DMS 273 (cell line): ENCODE data around the gene ECE1.
"Not testable (repeated sequence)": the region's sequence is repeated elsewhere in the genome, so short reads cannot be mapped to it uniquely, and the experiment has no call there.

Source experiments
- DNase-seq: peaks from one replicate; lab custom pipeline; 2025; ENCODE audit not compliant: unreplicated experiment; lab: John Stamatoyannopoulos, UW

ECE1 gene

DNA sequence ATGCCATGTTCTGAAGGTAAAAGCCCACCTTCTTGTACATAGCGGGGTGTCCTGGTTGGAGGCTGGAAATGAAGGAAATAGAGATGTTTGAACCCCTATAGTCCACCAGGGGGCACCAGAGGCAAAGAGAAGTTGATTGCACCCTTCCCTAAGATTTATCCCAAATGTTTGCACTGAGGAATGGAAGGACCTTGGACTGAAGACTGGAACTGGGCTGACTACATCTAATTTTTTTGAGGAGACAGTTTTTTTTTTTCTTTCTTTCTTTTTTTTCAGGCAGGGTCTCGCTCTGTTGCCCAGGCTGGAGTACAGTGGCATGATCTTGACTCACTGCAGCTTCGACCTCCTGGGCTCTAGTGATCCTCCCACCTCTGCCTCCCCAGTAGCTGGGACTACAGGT lies 58.2 kb downstream of the ECE1 start:
- DNase-seq: peak; percentile 81

DNA sequence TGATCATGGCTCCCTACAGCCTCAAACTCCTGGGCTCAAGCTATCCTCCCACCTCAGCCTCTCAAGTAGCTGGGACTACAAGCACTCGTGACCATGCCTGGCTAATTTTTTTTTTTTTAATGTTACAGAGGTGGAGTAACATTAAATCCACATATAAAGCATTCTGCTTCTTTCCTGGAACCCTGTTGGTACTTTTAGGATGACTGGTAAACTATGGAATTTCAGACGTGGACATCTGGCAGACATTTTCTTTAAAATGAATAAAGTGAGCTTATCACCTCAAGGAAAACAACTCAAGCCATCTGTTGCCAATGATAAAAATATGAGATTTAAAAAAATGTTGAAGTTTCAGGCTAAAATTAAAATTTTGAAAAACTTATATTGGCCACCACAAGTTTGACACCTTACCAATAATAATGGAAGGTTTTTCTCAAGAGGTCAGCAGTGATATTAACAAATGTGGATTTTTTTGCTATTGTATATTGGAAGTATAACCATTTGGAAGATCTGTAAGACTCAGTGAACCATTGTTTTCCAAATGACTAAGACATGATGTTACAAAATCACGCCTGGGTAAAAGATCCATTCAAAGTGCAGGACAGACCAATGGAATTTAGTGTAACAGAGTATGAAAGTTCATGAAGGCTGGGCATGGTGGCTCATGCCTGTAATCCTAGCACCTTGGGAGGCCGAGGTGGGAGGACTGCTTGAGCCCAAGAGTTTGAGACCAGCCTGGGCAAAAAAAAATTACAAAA lies 60.8 kb downstream of the ECE1 start:
- DNase-seq: peak; percentile 40

DNA sequence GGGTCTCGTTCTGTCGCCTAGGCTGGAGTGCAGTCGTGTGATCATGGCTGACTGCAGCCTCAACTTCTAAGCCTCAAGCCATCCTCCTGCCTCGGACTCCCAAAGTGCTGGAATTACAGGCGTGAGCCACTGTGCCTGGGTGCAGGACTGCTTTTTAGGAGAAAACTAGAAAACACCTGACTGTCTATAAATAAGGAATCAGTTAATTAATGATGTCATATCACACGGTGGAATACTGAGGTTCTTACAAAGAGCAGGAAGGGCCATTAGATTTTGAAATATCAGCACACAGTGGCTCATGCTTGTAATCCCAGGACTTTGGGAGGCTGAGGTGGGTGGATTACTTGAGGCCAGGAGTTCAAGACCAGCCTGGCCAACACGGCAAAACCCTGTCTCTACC lies 62.0 kb downstream of the ECE1 start:
- DNase-seq: not testable (repeated sequence)

DNA sequence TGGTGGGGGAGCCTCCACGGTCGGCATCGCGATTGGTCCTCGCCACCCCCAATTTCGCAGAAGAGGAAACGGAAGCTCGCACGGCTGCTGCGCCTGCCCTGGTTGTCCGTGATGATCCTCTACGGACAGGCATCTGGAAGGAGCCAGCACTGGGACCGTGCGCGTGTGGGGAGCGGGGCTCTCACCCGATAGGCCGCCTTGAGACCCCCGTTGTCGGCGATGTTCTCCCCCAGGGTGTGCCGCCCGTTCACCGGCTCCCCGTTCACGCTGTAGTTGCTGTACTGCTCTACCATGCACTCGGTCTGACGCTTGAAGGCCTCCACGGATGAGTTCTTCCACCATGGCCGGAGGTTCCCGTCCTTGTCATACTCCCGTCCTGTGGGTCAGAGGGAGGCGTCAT lies 65.2 kb downstream of the ECE1 start:
- no peak for DNase-seq

DNA sequence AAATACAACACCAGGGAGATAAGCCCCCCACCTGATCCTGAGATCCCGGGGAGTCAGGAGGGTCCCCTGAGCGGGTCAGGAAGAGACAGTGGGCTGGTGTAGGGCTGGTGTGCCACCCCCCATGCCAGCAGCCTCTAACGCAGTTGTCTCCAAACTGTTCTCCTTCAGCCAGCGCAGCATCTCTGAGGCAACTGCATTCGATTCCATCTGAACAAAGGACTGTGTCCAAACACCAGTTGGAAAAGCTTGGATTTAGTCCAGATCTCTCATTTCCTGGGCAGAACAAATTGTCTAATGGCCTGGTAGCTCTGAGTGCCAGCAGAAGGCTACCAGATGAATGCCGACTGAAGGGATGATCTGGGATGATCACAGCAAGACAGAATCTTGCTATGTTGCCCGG lies 69.4 kb downstream of the ECE1 start:
- DNase-seq: peak; percentile 83

DNA sequence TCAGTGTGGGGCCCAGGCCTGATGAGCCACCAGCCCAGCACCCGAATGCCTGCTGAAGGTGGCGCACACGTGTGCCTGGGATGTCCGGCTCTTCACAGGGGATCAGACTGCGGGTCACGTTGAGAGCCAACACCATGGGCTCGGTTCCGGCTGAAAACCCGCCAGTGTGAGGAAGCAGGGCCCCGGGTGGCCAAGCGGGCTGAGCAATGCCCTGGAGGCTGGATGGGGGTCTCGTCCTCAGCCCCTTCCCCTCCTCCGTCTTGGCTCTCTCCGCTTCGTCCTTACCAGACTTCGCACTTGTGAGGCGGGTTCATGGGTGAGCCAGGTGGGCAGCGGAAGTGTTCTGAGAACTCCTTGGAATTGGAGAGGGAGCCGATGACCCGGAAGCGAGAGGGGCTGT lies 70.6 kb downstream of the ECE1 start:
- no peak for DNase-seq

DNA sequence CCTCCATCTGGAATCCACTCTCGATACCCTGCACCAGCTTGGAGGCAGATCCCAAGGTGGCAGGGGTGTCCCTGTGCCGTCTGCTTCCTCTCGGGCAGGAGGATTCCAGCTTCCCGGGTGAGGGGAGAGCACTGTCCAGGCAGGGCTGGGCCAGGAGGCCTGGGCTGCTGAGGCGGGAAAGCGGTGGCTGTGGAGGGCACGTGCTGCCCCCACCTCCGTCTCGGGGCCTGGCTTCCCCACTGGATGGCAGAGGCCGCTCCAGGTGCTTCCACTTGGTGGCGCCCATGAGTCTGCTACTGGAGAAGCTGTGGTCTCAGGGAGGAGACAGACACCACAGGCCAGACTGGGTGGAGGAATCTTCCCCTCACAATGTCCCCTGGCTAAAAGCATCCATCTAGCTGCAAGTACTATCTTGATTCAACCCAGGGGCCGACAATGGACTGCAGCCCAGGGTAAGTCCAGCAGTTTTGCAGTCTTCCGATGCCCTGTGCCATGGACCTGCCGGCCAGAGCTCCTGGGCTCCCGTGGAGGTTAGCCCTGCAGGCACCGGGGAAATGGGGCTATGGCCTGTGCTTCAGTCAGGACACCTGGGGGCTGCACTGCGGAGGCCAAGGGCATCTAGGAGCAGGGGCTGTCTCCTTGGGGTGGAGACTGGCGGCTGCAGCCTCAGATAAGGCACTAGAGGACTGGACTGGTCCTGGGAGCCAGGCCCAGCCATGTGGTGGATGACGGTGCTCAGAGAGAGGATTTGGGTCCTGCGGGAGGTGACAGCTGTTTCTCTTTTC lies 72.3 kb downstream of the ECE1 start:
- DNase-seq: peak; percentile 71

DNA sequence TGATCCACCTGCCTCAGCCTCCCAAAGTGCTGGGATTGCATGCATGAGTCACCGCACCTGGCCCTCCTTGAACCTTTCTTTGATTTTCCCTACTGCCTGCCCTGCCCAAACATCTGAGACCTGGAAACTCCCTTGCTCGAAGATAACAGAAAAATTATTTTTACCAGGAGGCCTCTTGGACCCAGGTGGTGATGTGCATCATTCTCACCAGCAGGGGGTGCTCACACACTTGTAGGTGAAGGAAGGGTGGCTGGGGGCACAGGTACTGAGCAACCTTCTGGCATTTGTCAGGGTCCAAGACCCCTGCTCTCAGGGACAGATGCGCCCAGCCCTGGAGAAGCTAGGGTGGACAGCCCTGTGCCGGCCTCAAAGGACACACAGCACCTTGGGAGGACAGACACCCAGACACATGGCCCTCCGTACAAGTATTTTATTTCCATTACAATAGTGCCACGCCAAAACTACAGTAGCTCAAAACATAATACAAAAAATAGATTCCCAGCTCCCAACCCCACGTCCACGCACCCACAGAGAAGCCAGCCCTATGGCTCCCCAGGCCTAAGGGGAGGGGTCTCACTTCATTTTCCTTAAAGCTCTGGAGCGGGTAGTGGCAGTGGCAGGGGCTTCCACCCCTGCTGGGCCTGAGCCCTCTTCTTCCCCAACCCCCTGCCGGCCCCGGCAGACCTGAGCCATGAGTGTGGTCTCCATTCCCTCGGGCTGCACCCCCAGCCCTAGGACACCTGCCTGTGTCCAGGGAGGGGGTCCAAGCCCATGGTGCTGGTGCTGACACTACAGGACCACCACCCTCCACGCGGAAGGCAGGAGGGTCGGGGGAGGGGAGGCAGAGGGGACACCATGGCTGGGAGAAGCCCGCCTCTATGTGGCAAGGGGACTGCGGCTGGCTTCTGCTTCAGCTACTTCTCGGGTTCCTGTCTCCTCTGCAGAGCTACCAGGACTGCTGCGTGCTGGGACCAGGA lies 73.1 kb downstream of the ECE1 start:
- peak; percentile 84 for DNase-seq

DNA sequence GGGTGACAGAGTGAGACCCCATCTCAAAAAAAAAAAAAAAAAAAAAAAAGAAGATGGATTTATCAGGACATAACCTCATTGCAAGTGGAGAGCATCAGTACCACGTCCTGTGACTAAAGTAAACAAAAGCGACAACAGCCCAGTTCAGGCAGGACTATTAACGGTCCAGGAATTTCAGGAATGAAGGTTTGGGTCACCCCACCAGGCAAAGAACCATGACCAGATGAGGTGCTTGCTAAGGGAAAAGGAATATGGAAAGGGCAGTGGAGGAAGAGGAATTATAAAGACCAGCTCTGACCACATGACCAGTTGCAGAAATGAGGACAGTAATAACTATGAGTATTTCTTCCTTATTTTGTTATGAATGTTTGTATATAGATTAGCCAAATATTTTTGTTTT lies 78.1 kb downstream of the ECE1 start:
- DNase-seq: no peak

DNA sequence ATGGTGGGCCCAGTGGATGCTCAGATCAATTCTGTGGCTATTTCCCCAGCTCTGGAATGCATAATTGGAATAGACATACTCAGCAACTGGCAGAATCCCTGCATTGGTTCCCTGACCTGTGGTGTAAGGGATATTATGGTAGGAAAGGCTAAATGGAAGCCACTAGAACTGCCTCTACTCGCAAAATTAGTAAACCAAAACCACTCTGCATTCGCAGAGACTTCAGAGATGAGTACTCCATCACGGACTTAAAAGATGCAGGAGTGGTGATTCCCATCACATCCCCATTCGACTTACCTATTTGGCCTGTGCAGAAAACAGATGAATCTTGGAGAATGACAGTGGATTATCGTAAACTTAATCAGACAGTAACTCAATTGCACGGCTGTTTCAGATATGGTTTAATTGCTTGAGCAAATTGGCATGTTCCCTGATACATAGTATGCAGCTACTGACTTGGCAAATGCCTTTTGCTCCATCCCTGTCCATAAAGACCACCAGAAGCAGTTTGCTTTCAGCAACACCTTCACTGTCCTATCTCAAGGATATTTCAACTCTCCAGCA lies 82.0 kb downstream of the ECE1 start:
- DNase-seq: not testable (repeated sequence)

DNA sequence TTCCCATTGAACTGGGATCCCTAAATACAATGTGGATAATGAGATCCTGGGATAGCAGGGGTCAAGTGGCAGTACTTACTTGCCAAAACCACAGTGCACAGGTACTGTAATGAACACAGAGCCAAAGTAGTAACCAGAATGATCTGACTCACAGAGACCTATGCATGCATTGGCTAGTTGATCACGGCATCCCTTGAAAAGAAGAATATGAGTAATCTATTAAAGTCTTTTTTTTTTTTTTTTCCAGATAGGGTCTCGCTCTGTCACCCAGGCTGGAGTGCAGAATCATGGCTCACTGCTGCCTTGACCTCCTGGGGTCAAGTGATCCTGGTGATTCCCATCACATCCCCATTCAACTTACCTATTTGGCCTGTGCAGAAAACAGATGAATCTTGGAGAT lies 84.1 kb downstream of the ECE1 start:
- no peak for DNase-seq

DNA sequence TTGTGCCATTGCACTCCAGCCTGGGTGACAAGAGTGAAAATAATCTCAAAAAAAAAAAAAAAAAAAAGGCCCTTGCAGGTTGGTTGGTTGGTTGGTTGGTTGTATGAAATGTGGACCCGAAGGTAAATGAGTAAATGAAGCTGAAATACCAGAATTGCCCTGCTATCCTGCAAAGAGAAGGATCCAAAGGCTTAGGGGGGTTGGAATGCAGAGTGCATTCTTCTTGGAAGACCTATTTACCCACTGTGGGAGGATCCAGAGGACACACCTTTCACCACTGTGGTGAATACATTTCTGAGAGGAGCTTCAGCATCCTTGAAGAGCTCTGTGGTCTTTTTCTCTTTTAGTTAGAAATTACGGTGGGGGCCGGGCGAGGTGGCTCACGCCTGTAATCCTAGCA lies 84.8 kb downstream of the ECE1 start:
- DNase-seq: no peak

DNA sequence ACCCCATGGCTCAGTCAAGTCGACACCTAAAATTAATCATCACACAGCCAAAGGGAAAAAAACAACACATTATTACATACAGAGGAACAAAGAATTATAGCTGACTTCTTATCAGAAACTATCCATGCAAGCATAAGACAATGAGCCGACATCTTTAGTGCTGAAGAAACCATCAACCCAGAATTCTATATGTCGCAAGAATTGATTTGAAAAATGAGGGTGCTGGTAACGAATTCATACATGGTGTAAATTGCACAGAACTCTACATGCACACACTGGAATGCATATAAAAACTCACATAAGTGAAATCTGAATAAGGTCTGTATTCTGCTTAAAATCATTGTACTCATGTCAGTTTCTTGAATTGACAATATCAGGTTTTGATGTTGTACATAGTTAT lies 88.6 kb downstream of the ECE1 start:
- DNase-seq: no peak

DNA sequence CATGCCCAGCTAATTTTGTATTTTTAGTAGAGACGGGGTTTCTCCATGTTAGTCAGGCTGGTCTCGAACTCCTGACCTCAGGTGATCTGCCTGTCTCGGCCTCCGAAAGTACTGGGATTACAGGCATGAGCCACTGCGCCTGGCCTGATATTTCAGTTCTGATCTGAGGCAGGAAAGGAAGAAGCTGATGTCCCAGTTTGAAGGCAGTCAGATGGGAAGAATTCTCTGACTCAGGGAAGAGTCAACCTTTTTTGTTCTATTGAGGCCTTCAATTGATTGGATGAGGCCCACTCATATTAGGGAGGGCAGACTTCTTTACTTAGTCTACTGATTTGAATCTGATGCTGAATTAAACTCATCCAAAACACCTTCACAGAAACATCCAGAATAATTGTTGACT lies 89.0 kb downstream of the ECE1 start:
- not testable (repeated sequence) for DNase-seq

DNA sequence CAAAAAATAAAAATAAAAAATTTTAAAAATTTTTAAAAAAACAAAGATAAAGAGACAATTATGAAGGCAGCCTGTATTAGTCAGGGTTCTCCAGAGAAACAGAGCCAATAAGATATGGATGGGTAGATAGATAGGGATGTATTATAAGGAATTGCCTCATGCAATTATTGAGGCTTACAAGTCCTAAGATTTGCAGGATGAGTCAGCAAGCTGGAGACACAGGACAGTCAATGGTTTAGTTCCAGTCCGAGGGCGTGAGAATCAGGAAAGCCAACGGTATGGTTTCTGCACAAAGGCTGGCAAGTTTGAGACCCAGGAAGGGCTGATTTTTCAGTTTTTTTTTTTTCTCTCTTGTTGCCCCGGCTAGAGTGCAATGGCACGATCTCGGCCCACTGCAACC lies 89.5 kb downstream of the ECE1 start:
- no peak for DNase-seq

DNA sequence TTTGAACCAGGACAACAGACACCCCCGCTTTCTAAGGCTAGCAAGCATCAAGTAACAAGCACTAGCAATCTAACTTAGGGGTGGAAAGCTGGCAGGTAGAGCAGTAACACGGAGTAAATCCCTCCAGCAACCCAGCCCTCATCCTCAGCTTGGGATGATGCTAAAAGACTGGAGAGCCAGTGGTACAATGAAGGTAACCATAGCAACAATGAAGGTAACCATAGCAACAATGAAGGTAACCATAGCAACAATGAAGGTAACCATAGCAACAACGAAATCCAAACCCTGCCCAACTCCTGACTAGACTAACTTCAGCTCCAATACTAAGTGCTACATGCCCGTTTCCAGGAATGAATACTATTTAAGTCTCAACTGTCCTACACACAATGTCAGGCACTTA lies 91.3 kb downstream of the ECE1 start:
- DNase-seq: no peak

DNA sequence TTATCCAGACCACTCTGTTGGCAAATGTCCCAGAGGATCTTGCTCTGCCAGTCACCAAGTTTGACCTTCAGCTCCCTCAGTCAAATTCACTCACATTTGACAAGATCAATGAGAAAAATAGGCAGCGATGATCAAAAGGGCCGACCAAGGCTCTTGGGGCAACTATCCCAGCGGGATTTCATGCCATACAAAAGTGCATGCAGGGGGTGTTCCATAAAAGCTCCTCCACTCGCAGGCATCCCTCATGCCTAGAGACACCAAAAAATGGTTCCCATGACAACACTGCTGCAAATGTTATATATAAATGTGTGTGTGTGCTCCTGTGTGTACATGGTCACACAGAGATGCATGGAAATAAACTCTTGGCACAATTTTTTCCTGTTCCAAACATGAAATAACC lies 97.4 kb downstream of the ECE1 start:
- DNase-seq: no peak

DNA sequence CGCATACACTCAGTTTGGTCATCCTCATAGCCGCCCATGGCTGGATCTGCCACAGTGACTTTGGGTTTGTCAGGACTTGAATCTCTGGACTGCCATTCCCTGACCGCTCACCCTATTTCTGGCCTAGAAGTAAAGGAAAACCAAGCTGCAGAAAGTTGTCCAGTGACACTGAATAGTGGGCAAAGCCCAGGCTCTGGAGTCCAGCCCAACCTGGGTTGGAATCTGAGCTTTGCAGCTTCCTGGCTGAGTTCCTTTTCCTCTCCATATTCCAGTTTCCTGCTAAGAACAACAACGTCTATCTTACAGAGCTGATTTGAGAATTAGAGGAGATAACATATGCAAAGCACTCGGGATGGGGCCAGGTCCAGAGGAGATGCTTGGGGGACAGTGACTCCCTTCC lies 98.0 kb downstream of the ECE1 start:
- no peak for DNase-seq

DNA sequence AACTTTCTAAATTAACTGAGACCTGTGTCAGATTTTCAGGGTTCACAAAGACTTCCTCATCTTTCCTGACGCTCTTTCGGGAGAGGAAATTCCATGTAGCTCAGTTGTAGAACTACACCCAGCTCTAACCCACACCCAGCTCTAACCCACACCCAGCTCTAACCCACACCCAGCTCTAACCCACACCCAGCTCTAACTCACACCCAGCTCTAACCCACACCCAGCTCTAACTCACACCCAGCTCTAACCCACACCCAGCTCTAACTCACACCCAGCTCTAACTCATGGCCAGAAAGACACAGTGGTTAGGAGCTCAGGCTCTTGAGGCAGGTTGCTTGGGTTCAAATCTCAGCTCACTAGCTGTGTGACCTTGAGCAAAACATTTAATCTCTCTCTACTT lies 99.5 kb downstream of the ECE1 start:
- not testable (repeated sequence) for DNase-seq

DNA sequence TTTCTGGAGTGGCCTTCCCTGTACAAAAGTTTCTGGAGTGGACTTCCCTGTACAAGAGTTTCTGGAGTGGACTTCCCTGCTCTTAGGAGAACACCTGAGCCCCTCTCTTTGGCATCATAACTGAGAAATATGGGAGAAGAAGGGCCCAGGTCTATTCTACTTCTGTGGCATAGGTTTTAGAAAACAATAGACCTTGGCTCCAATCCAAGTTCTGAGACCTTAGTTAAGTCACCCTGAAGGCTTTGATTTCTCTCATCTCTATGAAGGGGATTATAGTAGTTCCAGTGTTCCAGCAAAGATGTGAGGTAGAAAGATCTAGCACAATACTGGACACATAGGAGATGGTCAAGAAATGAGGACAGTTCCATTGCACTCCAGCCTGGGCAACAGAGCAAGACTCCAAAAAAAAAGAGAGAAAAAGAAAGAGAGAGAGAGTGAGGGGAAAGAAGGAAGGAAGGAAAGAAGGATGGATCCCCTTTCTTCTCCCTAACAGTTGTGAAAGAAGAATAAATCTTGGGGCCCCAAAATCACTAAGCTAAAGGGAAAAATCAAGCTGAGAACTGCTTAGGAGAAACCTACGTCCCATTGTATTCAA lies 100.3 kb downstream of the ECE1 start:
- DNase-seq: no peak

DNA sequence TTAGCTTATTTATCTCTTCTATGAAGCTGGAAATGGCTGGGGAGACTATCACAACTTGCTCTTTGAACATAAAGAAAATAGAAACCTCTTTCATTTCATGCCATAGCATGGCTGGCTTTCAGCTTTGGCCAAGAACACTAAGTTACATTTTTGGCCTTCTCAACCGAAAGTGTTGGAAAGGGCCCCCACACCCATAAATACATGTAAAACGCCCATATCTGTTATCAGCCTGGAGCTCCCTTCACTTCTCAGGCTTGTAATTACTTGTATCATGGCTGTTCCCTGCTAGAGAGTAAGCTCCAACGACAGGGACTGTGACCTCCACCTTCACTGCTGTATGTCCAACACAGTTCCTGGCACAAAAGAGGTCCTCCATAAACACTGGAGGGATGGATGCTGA lies 100.8 kb downstream of the ECE1 start:
- DNase-seq: no peak
